WTC11 (cell line): ENCODE data around the gene IQSEC1. TPM values are rescaled to one million over a fixed set of nuclear protein-coding genes. Genes with fewer than 3 reads are reported as not detected.

Source experiments
- ATAC-seq: fragments of 200-7000 bp; cut with Tn5 transposase; 2 replicates; pipeline ENCODE4 v1.10.0; 2021; ENCODE audit warnings: mild to moderate bottlenecking, moderate library complexity
- CTCF ChIA-PET: fragments of 300-600 bp; sonication (Branson Sonifier 250); formaldehyde crosslinking; loops from one replicate; lab custom pipeline; 2021; ENCODE audit warnings: antibody characterized with exemption; lab: Charles Lee
- POLR2A ChIA-PET: fragments of 350-600 bp; sonication (Branson Sonifier 250); formaldehyde crosslinking; loops from one replicate; lab custom pipeline; 2021; ENCODE audit warnings: antibody characterized with exemption; lab: Charles Lee
- DNase-seq: peaks from one replicate; pipeline ENCODE4 v3.0.0; 2021; ENCODE audit warnings: low spot score
- H3K27ac Mint-ChIP-seq: 2 replicates; pipeline ENCODE4 v1.8.0; 2021; ENCODE audit warnings: mixed read lengths
- H3K27me3 Mint-ChIP-seq: 2 replicates; pipeline ENCODE4 v1.8.0; 2021; ENCODE audit warnings: low read depth, mild to moderate bottlenecking, moderate library complexity, mixed read lengths
- H3K36me3 Mint-ChIP-seq: 2 replicates; pipeline ENCODE4 v1.8.0; 2021; ENCODE audit warnings: mixed read lengths
- H3K4me1 Mint-ChIP-seq: 2 replicates; pipeline ENCODE4 v1.8.0; 2022; ENCODE audit warnings: mixed read lengths
- H3K4me3 Mint-ChIP-seq: 2 replicates; pipeline ENCODE4 v1.8.0; 2021; ENCODE audit warnings: mild to moderate bottlenecking, moderate library complexity, mixed read lengths
- H3K9me3 Mint-ChIP-seq: 2 replicates; pipeline ENCODE4 v1.8.0; 2021; ENCODE audit warnings: mixed read lengths
- HMGA2 ChIP-seq: fragments of 250-450 bp; sonication (Bioruptor Pico); IDR thresholded peaks from 2 replicates; pipeline ENCODE4 v1.4.0; 2021; ENCODE audit warnings: mild to moderate bottlenecking, moderate library complexity
- NR2C2 ChIP-seq: sonication (generic); formaldehyde crosslinking; IDR thresholded peaks from 2 replicates; pipeline ENCODE4 v1.8.0; 2022; ENCODE audit warnings: mild to moderate bottlenecking, missing genetic modification reagents
- PRRX2 ChIP-seq: fragments of 250-450 bp; sonication (Bioruptor Pico); IDR thresholded peaks from 2 replicates; pipeline ENCODE4 v1.8.0; 2021; ENCODE audit warnings: mild to moderate bottlenecking
- RORB ChIP-seq: fragments of 250-450 bp; sonication (Bioruptor Pico); IDR thresholded peaks from 2 replicates; pipeline ENCODE4 v1.9.0; 2021; ENCODE audit warnings: mild to moderate bottlenecking
- SMAD4 ChIP-seq: sonication (generic); formaldehyde crosslinking; IDR thresholded peaks from 2 replicates; pipeline ENCODE4 v1.8.0; 2022; ENCODE audit warnings: mild to moderate bottlenecking, missing genetic modification reagents
- ZNF671 ChIP-seq: fragments of 250-450 bp; sonication (Bioruptor Pico); IDR thresholded peaks from 2 replicates; pipeline ENCODE4 v1.8.0; 2021; ENCODE audit warnings: mild to moderate bottlenecking
- total RNA-seq: library from RNA; stranded (reverse); gene quantifications from 3 replicates; pipeline ENCODE4 v1.2.3, GENCODE V29; 2021
- TF ChIP-seq, protein P1 (sequence below): sonication (generic); formaldehyde crosslinking; IDR thresholded peaks from 2 replicates; pipeline ENCODE4 v1.8.1; 2023; ENCODE audit warnings: mild to moderate bottlenecking, missing genetic modification reagents, moderate library complexity
- TF ChIP-seq, protein P2 (sequence below): sonication (generic); formaldehyde crosslinking; conservative IDR thresholded peaks from 2 replicates; pipeline ENCODE4 v1.8.1; 2023; ENCODE audit warnings: mild to moderate bottlenecking, low read depth, missing genetic modification reagents, moderate library complexity
- TF ChIP-seq, protein P3 (sequence below): fragments of 250-450 bp; sonication (Bioruptor Pico); IDR thresholded peaks from 2 replicates; pipeline ENCODE4 v1.8.0; 2021; ENCODE audit warnings: mild to moderate bottlenecking
- TF ChIP-seq, protein P4 (sequence below): sonication (generic); formaldehyde crosslinking; IDR thresholded peaks from 2 replicates; pipeline ENCODE4 v1.8.1; 2022; ENCODE audit warnings: low read depth, mild to moderate bottlenecking, moderate library complexity, missing genetic modification reagents, borderline replicate concordance
- TF ChIP-seq, protein P5 (sequence below): sonication (generic); formaldehyde crosslinking; IDR thresholded peaks from 2 replicates; pipeline ENCODE4 v1.8.0; 2022; ENCODE audit warnings: mild to moderate bottlenecking, missing genetic modification reagents

IQSEC1 gene
- total RNA-seq, 1 experiment from 2014 or later = 35.0 TPM

DNA sequence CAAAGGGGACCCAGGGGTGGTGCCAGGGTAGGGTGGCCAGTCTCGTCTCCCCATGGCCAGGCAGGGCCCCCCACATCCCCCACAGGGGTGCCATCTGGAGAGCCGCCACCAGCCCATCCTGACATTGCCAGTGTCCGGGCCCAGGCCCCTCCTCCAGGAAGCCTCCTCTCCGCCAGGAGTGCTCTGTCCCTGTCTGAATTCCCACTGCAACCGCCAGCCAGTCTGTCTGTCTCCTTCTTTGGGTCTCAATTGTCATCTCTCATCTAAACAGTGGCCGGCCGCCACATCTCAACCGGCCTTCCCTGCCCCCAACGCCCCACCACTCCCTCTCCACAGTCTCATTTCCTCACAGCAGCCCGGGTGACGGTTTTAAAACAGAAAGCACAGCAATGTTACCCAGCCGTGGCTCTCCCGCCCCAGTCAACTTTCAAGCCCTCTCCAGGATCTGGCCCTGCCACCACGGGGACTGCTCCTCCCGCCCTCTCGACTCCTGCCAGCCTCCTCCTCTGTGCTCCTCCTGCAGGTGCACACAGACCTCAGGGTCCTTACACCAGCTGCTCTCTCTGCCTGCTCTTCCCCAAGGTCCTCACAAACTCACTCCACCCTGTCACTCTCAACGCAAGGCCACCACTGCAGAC, 57.0 kb downstream of the IQSEC1 start:
- no peaks in the 10 kb centered on the region for H3K27me3 Mint-ChIP-seq
- H3K27ac Mint-ChIP-seq = peak overlapping the region; percentile 11; the same call in 1 of the 2 replicates
- ChIA-PET POLR2A (no interaction called here), CTCF (interaction anchor here (0.5 to 1.9 kb wide), 2 partner anchors 21 to 262 kb away, joined by 3 to 5 read pairs; no protein-coding TSS in a partner anchor)
- ATAC-seq (no peak), DNase-seq (no peak)
- no peaks in the 10 kb centered on the region for H3K36me3 Mint-ChIP-seq
- H3K9me3 Mint-ChIP-seq = no peaks in the 10 kb centered on the region
- peaks cover 50% of the 10 kb centered on the region for H3K4me1 Mint-ChIP-seq
- H3K4me3 Mint-ChIP-seq = no peak overlapping the region
- TF ChIP-seq, protein P1, sequence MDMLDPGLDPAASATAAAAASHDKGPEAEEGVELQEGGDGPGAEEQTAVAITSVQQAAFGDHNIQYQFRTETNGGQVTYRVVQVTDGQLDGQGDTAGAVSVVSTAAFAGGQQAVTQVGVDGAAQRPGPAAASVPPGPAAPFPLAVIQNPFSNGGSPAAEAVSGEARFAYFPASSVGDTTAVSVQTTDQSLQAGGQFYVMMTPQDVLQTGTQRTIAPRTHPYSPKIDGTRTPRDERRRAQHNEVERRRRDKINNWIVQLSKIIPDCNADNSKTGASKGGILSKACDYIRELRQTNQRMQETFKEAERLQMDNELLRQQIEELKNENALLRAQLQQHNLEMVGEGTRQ (CRISPR knock-in tag) = no peak
- TF ChIP-seq, protein P2, sequence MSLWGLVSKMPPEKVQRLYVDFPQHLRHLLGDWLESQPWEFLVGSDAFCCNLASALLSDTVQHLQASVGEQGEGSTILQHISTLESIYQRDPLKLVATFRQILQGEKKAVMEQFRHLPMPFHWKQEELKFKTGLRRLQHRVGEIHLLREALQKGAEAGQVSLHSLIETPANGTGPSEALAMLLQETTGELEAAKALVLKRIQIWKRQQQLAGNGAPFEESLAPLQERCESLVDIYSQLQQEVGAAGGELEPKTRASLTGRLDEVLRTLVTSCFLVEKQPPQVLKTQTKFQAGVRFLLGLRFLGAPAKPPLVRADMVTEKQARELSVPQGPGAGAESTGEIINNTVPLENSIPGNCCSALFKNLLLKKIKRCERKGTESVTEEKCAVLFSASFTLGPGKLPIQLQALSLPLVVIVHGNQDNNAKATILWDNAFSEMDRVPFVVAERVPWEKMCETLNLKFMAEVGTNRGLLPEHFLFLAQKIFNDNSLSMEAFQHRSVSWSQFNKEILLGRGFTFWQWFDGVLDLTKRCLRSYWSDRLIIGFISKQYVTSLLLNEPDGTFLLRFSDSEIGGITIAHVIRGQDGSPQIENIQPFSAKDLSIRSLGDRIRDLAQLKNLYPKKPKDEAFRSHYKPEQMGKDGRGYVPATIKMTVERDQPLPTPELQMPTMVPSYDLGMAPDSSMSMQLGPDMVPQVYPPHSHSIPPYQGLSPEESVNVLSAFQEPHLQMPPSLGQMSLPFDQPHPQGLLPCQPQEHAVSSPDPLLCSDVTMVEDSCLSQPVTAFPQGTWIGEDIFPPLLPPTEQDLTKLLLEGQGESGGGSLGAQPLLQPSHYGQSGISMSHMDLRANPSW (CRISPR knock-in tag) = no peak

DNA sequence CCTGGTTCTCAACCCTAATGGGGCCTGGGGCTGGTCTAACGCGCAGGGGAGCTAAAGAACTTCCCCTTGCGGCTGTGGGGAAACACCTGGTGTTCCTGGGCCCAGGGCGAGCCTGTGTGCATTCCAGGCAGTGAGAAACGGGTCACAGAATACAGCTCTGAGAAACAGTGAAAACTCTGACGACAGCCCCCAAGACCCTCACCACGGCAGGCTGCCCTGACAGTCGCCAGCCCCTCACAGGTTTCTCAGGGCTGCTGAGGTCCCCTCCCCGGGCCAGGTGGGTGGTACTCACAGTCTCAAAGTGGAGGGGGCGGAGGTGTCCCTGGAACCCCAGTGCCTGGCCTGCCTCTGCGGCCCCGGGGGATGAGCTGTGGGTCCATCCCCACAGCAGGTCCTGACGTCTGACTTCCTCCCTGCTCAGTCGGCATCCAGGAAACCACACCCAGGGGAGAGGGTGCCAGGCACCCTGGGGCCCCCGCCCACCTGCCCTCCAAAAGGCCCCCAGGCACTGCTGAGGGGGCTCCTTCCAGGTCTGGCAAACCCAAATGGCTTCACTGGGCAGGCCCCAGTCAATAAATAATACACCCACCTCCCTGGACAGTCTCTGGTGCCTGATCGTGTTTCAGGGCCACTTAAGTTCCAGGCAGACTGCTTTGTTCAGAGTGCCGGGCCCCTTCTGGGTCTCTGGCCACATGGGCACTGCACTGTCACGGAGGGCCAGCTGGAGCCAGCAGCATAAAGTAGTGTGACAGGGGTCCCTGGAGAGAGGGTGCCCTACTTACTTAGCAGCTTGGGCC, 57.7 kb downstream of the IQSEC1 start:
- CTCF ChIA-PET = interaction anchor here (0.5 to 1.9 kb wide), 4 partner anchors 20 to 263 kb away, joined by 3 to 5 read pairs (median 4); no protein-coding TSS in a partner anchor
- POLR2A ChIA-PET = no interaction called here
- H3K4me1 Mint-ChIP-seq = peaks cover 53% of the 10 kb centered on the region

DNA sequence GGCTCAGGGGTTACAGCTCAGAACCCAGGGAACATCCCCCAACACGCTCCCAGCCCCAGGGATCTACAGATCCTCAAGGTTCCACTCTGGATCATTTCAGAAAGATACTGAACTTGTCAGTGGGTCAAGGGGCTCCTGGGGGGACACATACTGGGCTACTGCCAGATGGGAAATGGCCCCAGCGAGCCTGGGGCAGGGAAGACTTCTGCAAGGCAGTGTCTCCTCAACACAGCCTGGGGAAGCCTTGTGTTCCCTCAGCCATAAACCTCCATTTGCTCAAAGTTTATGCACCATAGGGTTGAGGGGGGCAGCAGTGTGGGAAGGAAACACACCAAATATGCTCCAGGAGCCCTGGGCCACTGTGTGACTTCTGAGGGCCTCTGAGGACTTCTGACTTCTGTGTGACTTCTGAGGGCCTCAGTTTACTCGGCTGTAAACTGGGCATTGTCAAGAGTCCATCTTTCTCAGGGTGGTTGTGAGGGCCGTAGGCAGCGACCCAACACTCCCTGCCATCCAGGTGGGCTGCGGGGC, 58.4 kb downstream of the IQSEC1 start:
- no peaks in the 10 kb centered on the region for H3K27me3 Mint-ChIP-seq
- no peak for TF ChIP-seq SMAD4 (CRISPR knock-in tag)
- TF ChIP-seq, protein P3, sequence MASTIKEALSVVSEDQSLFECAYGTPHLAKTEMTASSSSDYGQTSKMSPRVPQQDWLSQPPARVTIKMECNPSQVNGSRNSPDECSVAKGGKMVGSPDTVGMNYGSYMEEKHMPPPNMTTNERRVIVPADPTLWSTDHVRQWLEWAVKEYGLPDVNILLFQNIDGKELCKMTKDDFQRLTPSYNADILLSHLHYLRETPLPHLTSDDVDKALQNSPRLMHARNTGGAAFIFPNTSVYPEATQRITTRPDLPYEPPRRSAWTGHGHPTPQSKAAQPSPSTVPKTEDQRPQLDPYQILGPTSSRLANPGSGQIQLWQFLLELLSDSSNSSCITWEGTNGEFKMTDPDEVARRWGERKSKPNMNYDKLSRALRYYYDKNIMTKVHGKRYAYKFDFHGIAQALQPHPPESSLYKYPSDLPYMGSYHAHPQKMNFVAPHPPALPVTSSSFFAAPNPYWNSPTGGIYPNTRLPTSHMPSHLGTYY (CRISPR knock-in tag) = no peak
- TF ChIP-seq PRRX2 (CRISPR knock-in tag) = no peak
- ATAC-seq = no peak
- no peaks in the 10 kb centered on the region for H3K36me3 Mint-ChIP-seq
- CTCF ChIA-PET = interaction anchor here (0.8 to 1.9 kb wide), 3 partner anchors 19 to 147 kb away, joined by 3 to 5 read pairs (median 4); no protein-coding TSS in a partner anchor
- no peaks in the 10 kb centered on the region for H3K9me3 Mint-ChIP-seq
- no peak for DNase-seq
- H3K27ac Mint-ChIP-seq = no peak overlapping the region
- H3K4me3 Mint-ChIP-seq = no peak overlapping the region
- POLR2A ChIA-PET = no interaction called here
- peaks cover 51% of the 10 kb centered on the region for H3K4me1 Mint-ChIP-seq

More for the DNA sequence above, 57.7 kb downstream of the IQSEC1 start:
- H3K4me3 Mint-ChIP-seq = no peak overlapping the region
- TF ChIP-seq RORB (CRISPR knock-in tag) (no peak), ZNF671 (CRISPR knock-in tag) (no peak), NR2C2 (CRISPR knock-in tag) (no peak), HMGA2 (CRISPR knock-in tag) (no peak)
- TF ChIP-seq, protein P4, sequence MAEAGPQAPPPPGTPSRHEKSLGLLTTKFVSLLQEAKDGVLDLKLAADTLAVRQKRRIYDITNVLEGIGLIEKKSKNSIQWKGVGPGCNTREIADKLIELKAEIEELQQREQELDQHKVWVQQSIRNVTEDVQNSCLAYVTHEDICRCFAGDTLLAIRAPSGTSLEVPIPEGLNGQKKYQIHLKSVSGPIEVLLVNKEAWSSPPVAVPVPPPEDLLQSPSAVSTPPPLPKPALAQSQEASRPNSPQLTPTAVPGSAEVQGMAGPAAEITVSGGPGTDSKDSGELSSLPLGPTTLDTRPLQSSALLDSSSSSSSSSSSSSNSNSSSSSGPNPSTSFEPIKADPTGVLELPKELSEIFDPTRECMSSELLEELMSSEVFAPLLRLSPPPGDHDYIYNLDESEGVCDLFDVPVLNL = no peak
- TF ChIP-seq, protein P5, sequence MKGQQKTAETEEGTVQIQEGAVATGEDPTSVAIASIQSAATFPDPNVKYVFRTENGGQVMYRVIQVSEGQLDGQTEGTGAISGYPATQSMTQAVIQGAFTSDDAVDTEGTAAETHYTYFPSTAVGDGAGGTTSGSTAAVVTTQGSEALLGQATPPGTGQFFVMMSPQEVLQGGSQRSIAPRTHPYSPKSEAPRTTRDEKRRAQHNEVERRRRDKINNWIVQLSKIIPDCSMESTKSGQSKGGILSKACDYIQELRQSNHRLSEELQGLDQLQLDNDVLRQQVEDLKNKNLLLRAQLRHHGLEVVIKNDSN (CRISPR knock-in tag) = no peak
- no peaks in the 10 kb centered on the region for H3K27me3 Mint-ChIP-seq
- no peak overlapping the region for H3K27ac Mint-ChIP-seq
- ATAC-seq (no peak), DNase-seq (no peak)
- no peaks in the 10 kb centered on the region for H3K9me3 Mint-ChIP-seq
- no peaks in the 10 kb centered on the region for H3K36me3 Mint-ChIP-seq
